T-cell (primary cell): ENCODE measurements around the gene KLHDC1. TPM values are rescaled to one million over a fixed set of nuclear protein-coding genes. Genes with fewer than 3 reads are reported as not detected.
"Not testable (repeated sequence)": the region's sequence is repeated elsewhere in the genome, so short reads cannot be mapped to it uniquely, and the experiment has no call there.

Source experiments
- ATAC-seq, 4 experiments: fragments of 200-7000 bp in 3 of 4; fragments of 150-1000 bp in 1 of 4; cut with Tn5 transposase; replicated peaks in 1 of 4; 1 replicate in 3 of 4; 2 replicates in 1 of 4; pipeline ENCODE4 v1.10.0; 2021; ENCODE audit warnings: moderate library complexity in 3 of 4, mild to moderate bottlenecking in 2 of 4, moderate number of reproducible peaks in 1 of 4
- CTCF ChIA-PET, 2 donors: fragments of 300-600 bp; sonication (Branson Sonifier 250); formaldehyde crosslinking; loops; one replicate each; lab custom pipeline; 2022; ENCODE audit warnings: antibody characterized with exemption in 2 of 2; lab: Charles Lee
- POLR2A ChIA-PET, 2 donors: fragments of 300-600 bp; sonication (Branson Sonifier 250); formaldehyde crosslinking; loops; one replicate each; lab custom pipeline; 2022; ENCODE audit warnings: antibody characterized with exemption in 2 of 2; lab: Charles Lee
- DNase-seq, 35 experiments: peaks; one replicate each; pipeline versions ENCODE4 v3.0.0 to v3.0.0-alpha.2; 2013 to 2023
- H3K27ac ChIP-seq: one replicate; pipeline ENCODE4 v1.5.1; 2013; ENCODE audit warnings: low read length
- H3K27me3 ChIP-seq, 2 experiments: replicated peaks in 1 of 2; 1 replicate in 1 of 2; 2 replicates in 1 of 2; pipeline versions ENCODE4 v1.6.1 to v1.7.0; 2013; ENCODE audit warnings: low read length in 1 of 2, mixed read lengths in 1 of 2; ENCODE audit not compliant: control insufficient read depth in 2 of 2, insufficient read depth in 2 of 2; ENCODE audit errors: extremely low read depth in 1 of 2
- H3K36me3 ChIP-seq, 2 donors: 1 replicate in 1 of 2; 2 replicates in 1 of 2; pipeline versions ENCODE4 v1.6.1 to v1.7.0; 2013; ENCODE audit warnings: low read length in 1 of 2; ENCODE audit not compliant: control insufficient read depth in 2 of 2, insufficient read depth in 1 of 2; ENCODE audit errors: extremely low read depth in 1 of 2
- H3K4me1 ChIP-seq, 2 experiments: 1 replicate in 1 of 2; 2 replicates in 1 of 2; pipeline versions ENCODE4 v1.6.1 to v1.7.0; 2013; ENCODE audit warnings: low read length in 2 of 2, mixed read lengths in 1 of 2; ENCODE audit not compliant: insufficient read depth in 2 of 2, control insufficient read depth in 1 of 2; ENCODE audit errors: extremely low read depth in 1 of 2
- H3K4me3 ChIP-seq, 2 donors: 1 replicate in 1 of 2; 2 replicates in 1 of 2; pipeline versions ENCODE4 v1.5.1 to v1.7.0; 2013; ENCODE audit warnings: mild to moderate bottlenecking in 2 of 2, low read length in 1 of 2, moderate library complexity in 1 of 2; ENCODE audit not compliant: control insufficient read depth in 1 of 2; ENCODE audit errors: extremely low read depth in 1 of 2
- H3K9me3 ChIP-seq: 2 replicates; pipeline ENCODE4 v1.7.0; 2013
- H3K27ac Mint-ChIP-seq, 2 donors: one replicate each; pipeline ENCODE4 v1.8.0; 2020 to 2021; ENCODE audit warnings: mild to moderate bottlenecking in 2 of 2, mixed read lengths in 2 of 2
- H3K27me3 Mint-ChIP-seq, 2 donors: one replicate each; pipeline ENCODE4 v1.8.0; 2021 to 2022; ENCODE audit warnings: mixed read lengths in 2 of 2
- H3K36me3 Mint-ChIP-seq: one replicate; pipeline ENCODE4 v1.8.0; 2021; ENCODE audit warnings: mixed read lengths
- H3K4me1 Mint-ChIP-seq, 3 donors: one replicate each; pipeline ENCODE4 v1.8.0; 2020 to 2022; ENCODE audit warnings: mixed read lengths in 3 of 3, mild to moderate bottlenecking in 1 of 3
- H3K4me3 Mint-ChIP-seq, 3 donors: one replicate each; pipeline ENCODE4 v1.8.0; 2020 to 2022; ENCODE audit warnings: mild to moderate bottlenecking in 3 of 3, mixed read lengths in 3 of 3, moderate library complexity in 3 of 3
- H3K9me3 Mint-ChIP-seq, 3 donors: one replicate each; pipeline ENCODE4 v1.8.0; 2020 to 2022; ENCODE audit warnings: mixed read lengths in 3 of 3
- WGBS: methylation state at CpG from one replicate; pipeline ENCODE4 v1.1.5; 2013; ENCODE audit warnings: missing lambda C conversion rate; ENCODE audit not compliant: insufficient coverage; 5-methylcytosine and 5-hydroxymethylcytosine counted together
- total RNA-seq, 35 experiments: library from RNA in 6 of 35; stranded (reverse) in 6 of 35; fragments of 120-200 nt in 1 of 35; gene quantifications; one replicate each; pipeline versions ENCODE4 v1.2.1 to v1.2.4 and lab custom pipeline; 2013 to 2026

Gene KLHDC1
- total RNA-seq, 5 donors from 2014 or later (not counting 1 experiment from before 2014, with no cell fraction given), result 8.8 to 12.5 (median 10.2) TPM

GRCh38 chr14:49769171-49769570 lies 76.3 kb downstream of the KLHDC1 start:
- POLR2A ChIA-PET, result interaction anchor here (0.5 to 2.4 kb wide), 3 partner anchors 12 to 149 kb away, joined by 6 to 27 read pairs (median 6); partner anchors contain the start of genes MGAT2 (in 1 of the 2) and RPL36AL (in 1 of the 2)
- Histone ChIP-seq H3K4me1 (peaks cover 10 to 32% of the 10 kb centered on the region in 2 experiments), H3K27me3 (no peaks in the 10 kb centered on the region), H3K27ac (peak overlapping the region; percentile 93), H3K36me3 (peaks cover 0 to 11% of the 10 kb centered on the region in 2 donors), H3K9me3 (no peaks in the 10 kb centered on the region), H3K4me3 (peak overlapping the region; percentile 98 to 99)
- DNase-seq, result no peak
- H3K9me3 Mint-ChIP-seq, result no peaks in the 10 kb centered on the region
- no CpG with 5 or more reads among the region's 6 CpGs for WGBS
- H3K27me3 Mint-ChIP-seq, result no peaks in the 10 kb centered on the region
- ATAC-seq, result no peak
- H3K36me3 Mint-ChIP-seq, result peaks cover 7% of the 10 kb centered on the region
- CTCF ChIA-PET, result interaction anchor here (0.5 to 4.8 kb wide), 10 partner anchors 25 to 552 kb away, joined by 3 to 49 read pairs (median 4); partner anchors contain the start of genes DNAAF2 (in 1 of the 2), MGAT2 (in 1 of the 2), NEMF (in 1 of the 2) and RPL36AL (in 1 of the 2)
- H3K4me1 Mint-ChIP-seq, result peaks cover 36 to 40% (median 38%) of the 10 kb centered on the region in 3 donors
- H3K27ac Mint-ChIP-seq, result peak overlapping the region; percentile 98 to 99
- peak overlapping the region; percentile 92 to 98 (median 95) for H3K4me3 Mint-ChIP-seq

- no peaks in the 10 kb centered on the region for H3K9me3 ChIP-seq
- Mint-ChIP-seq H3K9me3 (no peaks in the 10 kb centered on the region), H3K27ac (peak overlapping the region; percentile 98 to 99), H3K4me3 (peak overlapping the region; percentile 92 to 98 (median 95)), H3K27me3 (no peaks in the 10 kb centered on the region), H3K36me3 (peaks cover 11% of the 10 kb centered on the region), H3K4me1 (peaks cover 42 to 43% (median 43%) of the 10 kb centered on the region in 3 donors)
- WGBS, result 88% methylated on average over 8 of the region's 15 CpGs
- H3K4me1 ChIP-seq, result peaks cover 10 to 32% of the 10 kb centered on the region in 2 experiments
- peak overlapping the region; percentile 93 for H3K27ac ChIP-seq
- ATAC-seq (no peak), DNase-seq (no peak)
- H3K27me3 ChIP-seq, result no peaks in the 10 kb centered on the region
- POLR2A ChIA-PET, result interaction anchor here in 1 of 2 donors (0.5 kb wide), 1 partner anchor 11 kb away, joined by 6 read pairs; no protein-coding TSS in a partner anchor
- H3K36me3 ChIP-seq, result peaks cover 0 to 17% of the 10 kb centered on the region in 2 donors
- peak overlapping the region in 1 of 2 donors; percentile 98 for H3K4me3 ChIP-seq
- CTCF ChIA-PET, result interaction anchor here (0.6 to 4.8 kb wide), 8 partner anchors 25 to 551 kb away, joined by 3 to 49 read pairs (median 6); partner anchors contain the start of genes DNAAF2 (in 1 of the 2), MGAT2 (in 1 of the 2), NEMF (in 1 of the 2) and RPL36AL (in 1 of the 2)
Observed at GRCh38 chr14:49769581-49770211, 76.8 kb downstream of the KLHDC1 start.

- Histone ChIP-seq H3K4me1 (peaks cover 10 to 32% of the 10 kb centered on the region in 2 experiments), H3K27me3 (no peaks in the 10 kb centered on the region), H3K9me3 (no peaks in the 10 kb centered on the region), H3K27ac (no peak overlapping the region), H3K36me3 (peaks cover 2 to 23% of the 10 kb centered on the region in 2 donors), H3K4me3 (no peak overlapping the region)
- ChIA-PET POLR2A (no interaction called here), CTCF (interaction anchor here in 1 of 2 donors (4.8 kb wide), 1 partner anchor 136 kb away, joined by 49 read pairs; the partner anchor contains the start of gene DNAAF2)
- H3K27ac Mint-ChIP-seq, result peak overlapping the region; percentile 80 to 98
- DNase-seq, result no peak
- H3K9me3 Mint-ChIP-seq, result no peaks in the 10 kb centered on the region
- no peaks in the 10 kb centered on the region for H3K27me3 Mint-ChIP-seq
- no peak for ATAC-seq
- H3K4me1 Mint-ChIP-seq, result peaks cover 48 to 49% (median 49%) of the 10 kb centered on the region in 3 donors
- WGBS, result no CpG with 5 or more reads among the region's 4 CpGs
- H3K4me3 Mint-ChIP-seq, result peak overlapping the region; percentile 39 to 95 (median 92)
- H3K36me3 Mint-ChIP-seq, result peaks cover 17% of the 10 kb centered on the region
Observed at GRCh38 chr14:49770212-49770817, 77.4 kb downstream of the KLHDC1 start.

GRCh38 chr14:49771691-49772090 lies 78.8 kb downstream of the KLHDC1 start:
- H3K4me3 Mint-ChIP-seq, DNase-seq, H3K27ac ChIP-seq, H3K9me3 Mint-ChIP-seq, H3K4me3 ChIP-seq, ATAC-seq, H3K9me3 ChIP-seq, H3K27me3 Mint-ChIP-seq, H3K27me3 ChIP-seq: not testable (repeated sequence)
- WGBS, result 96% methylated on average over 5 of the region's 10 CpGs
- Mint-ChIP-seq H3K36me3 (peaks cover 23% of the 10 kb centered on the region), H3K4me1 (peaks cover 49 to 51% (median 51%) of the 10 kb centered on the region in 3 donors), H3K27ac (peak overlapping the region; percentile 32 to 62)
- ChIA-PET POLR2A (interaction anchor here (0.6 to 1.6 kb wide), 7 partner anchors 10 to 1058 kb away, joined by 3 to 6 read pairs (median 3); no protein-coding TSS in a partner anchor), CTCF (interaction anchor here (0.5 to 4.8 kb wide), 4 partner anchors 20 to 137 kb away, joined by 3 to 49 read pairs (median 4); partner anchors contain the start of gene DNAAF2 (in 1 of the 2))
- H3K4me1 ChIP-seq, result peaks cover 10 to 29% of the 10 kb centered on the region in 2 experiments
- H3K36me3 ChIP-seq, result peaks cover 8 to 31% of the 10 kb centered on the region in 2 donors

- Mint-ChIP-seq H3K4me1 (peaks cover 39 to 41% (median 40%) of the 10 kb centered on the region in 3 donors), H3K27me3 (no peaks in the 10 kb centered on the region), H3K27ac (peak overlapping the region; percentile 47 to 76), H3K9me3 (no peaks in the 10 kb centered on the region), H3K4me3 (no peak overlapping the region), H3K36me3 (peaks cover 31% of the 10 kb centered on the region)
- Histone ChIP-seq H3K36me3 (peaks cover 8 to 50% of the 10 kb centered on the region in 2 donors), H3K27ac (no peak overlapping the region), H3K9me3 (no peaks in the 10 kb centered on the region), H3K4me1 (peaks cover 3 to 20% of the 10 kb centered on the region in 2 experiments), H3K4me3 (no peak overlapping the region), H3K27me3 (no peaks in the 10 kb centered on the region)
- no peak for ATAC-seq
- DNase-seq, result no peak
- WGBS, result no CpG with 5 or more reads among the region's 1 CpG
- POLR2A ChIA-PET, result interaction anchor here in 1 of 2 donors (0.7 kb wide), 1 partner anchor 146 kb away, joined by 5 read pairs; no protein-coding TSS in a partner anchor
- CTCF ChIA-PET, result no interaction called here
Observed at GRCh38 chr14:49774106-49774505, 81.2 kb downstream of the KLHDC1 start.

GRCh38 chr14:49778421-49778820 lies 85.5 kb downstream of the KLHDC1 start:
- H3K4me1 ChIP-seq, result no peaks in the 10 kb centered on the region
- H3K4me1 Mint-ChIP-seq, result peaks cover 15 to 21% (median 18%) of the 10 kb centered on the region in 3 donors
- no CpG with 5 or more reads among the region's 2 CpGs for WGBS
- no peak overlapping the region for H3K27ac ChIP-seq
- H3K4me3 ChIP-seq, result no peak overlapping the region
- CTCF ChIA-PET, result no interaction called here
- no peaks in the 10 kb centered on the region for H3K9me3 Mint-ChIP-seq
- POLR2A ChIA-PET, result no interaction called here
- peaks cover 21 to 83% of the 10 kb centered on the region in 2 donors for H3K36me3 ChIP-seq
- peaks cover 49% of the 10 kb centered on the region for H3K36me3 Mint-ChIP-seq
- H3K27ac Mint-ChIP-seq, result no peak overlapping the region
- H3K9me3 ChIP-seq, result no peaks in the 10 kb centered on the region
- no peaks in the 10 kb centered on the region for H3K27me3 ChIP-seq
- no peak overlapping the region for H3K4me3 Mint-ChIP-seq
- DNase-seq (no peak), ATAC-seq (no peak)
- no peaks in the 10 kb centered on the region for H3K27me3 Mint-ChIP-seq
